Stimulated activated CD4-positive, alpha-beta T cell treated with anti-CD3 and anti-CD28 coated beads, Interleukin-1b, Interleukin-23, amount 100 ng/mL, for 4 hours (primary cell): ENCODE results near the gene IL34.

ENCODE experiments used
- DNase-seq, 2 donors: peaks; one replicate each; pipeline ENCODE4 v3.0.0-alpha.2; 2020; ENCODE audit warnings: low read depth in 2 of 2

Gene IL34

GRCh38 chr16:70687671-70688245 lies 41.4 kb downstream of the IL34 start:
- no peak for DNase-seq

GRCh38 chr16:70688246-70688742 lies 41.9 kb downstream of the IL34 start:
- DNase-seq: no peak

GRCh38 chr16:70689035-70689969 lies 42.9 kb downstream of the IL34 start:
- DNase-seq: no peak

- no peak for DNase-seq
Observed at GRCh38 chr16:70689970-70690891, 43.9 kb downstream of the IL34 start.

- DNase-seq: no peak
Observed at GRCh38 chr16:70691223-70692129, 45.1 kb downstream of the IL34 start.

GRCh38 chr16:70692130-70692872 lies 45.9 kb downstream of the IL34 start:
- no peak for DNase-seq

GRCh38 chr16:70692873-70693671 lies 46.7 kb downstream of the IL34 start:
- no peak for DNase-seq

- no peak for DNase-seq
Observed at GRCh38 chr16:70694088-70694867, 47.9 kb downstream of the IL34 start.

GRCh38 chr16:70694868-70695218 lies 48.5 kb downstream of the IL34 start:
- no peak for DNase-seq

GRCh38 chr16:70695331-70696070 lies 49.1 kb downstream of the IL34 start:
- no peak for DNase-seq

GRCh38 chr16:70696355-70696754 lies 50.0 kb downstream of the IL34 start:
- no peak for DNase-seq

- no peak for DNase-seq
Observed at GRCh38 chr16:70696952-70697593, 50.7 kb downstream of the IL34 start.

- DNase-seq: no peak
Observed at GRCh38 chr16:70697594-70698170, 51.3 kb downstream of the IL34 start.

- no peak for DNase-seq
Observed at GRCh38 chr16:70698901-70699300, 52.5 kb downstream of the IL34 start.

GRCh38 chr16:70699696-70700095 lies 53.3 kb downstream of the IL34 start:
- DNase-seq: no peak

GRCh38 chr16:70700101-70701020 lies 54.0 kb downstream of the IL34 start:
- no peak for DNase-seq
